HepG2 (cell line): ENCODE results near the gene FKBP14. TPM values are rescaled to one million over a fixed set of nuclear protein-coding genes. Genes with fewer than 3 reads are reported as not detected.
A peak's percentile ranks its signal among the peaks of the same experiment; 100 is the strongest.

ENCODE experiments used
- ARNTL ChIP-seq: sonication (generic); formaldehyde crosslinking; IDR thresholded peaks from 2 replicates; pipeline ENCODE4 v1.4.0; 2020; ENCODE audit warnings: mild to moderate bottlenecking, missing genetic modification reagents
- ASH2L ChIP-seq: fragments of 300-600, 200-600 bp; sonication (generic); IDR thresholded peaks from 2 replicates; pipeline ENCODE4 v1.7.0; 2017; ENCODE audit warnings: low read depth, mild to moderate bottlenecking, moderate library complexity, mixed read lengths, low read length; ENCODE audit not compliant: insufficient read length
- CTCF ChIP-seq: sonication (generic); formaldehyde crosslinking; IDR thresholded peaks from 2 replicates; pipeline ENCODE4 v1.5.0; 2020; ENCODE audit warnings: mild to moderate bottlenecking, missing genetic modification reagents, moderate library complexity
- DR1 ChIP-seq: sonication (generic); formaldehyde crosslinking; IDR thresholded peaks from 2 replicates; pipeline ENCODE4 v1.8.0; 2021; ENCODE audit warnings: mild to moderate bottlenecking, missing genetic modification reagents, inconsistent platforms
- MIXL1 ChIP-seq: IDR thresholded peaks from 2 replicates; pipeline ENCODE4 v1.6.1; 2016
- MTA3 ChIP-seq: sonication (generic); formaldehyde crosslinking; IDR thresholded peaks from 2 replicates; pipeline ENCODE4 v1.4.0; 2020; ENCODE audit warnings: missing genetic modification reagents
- NFIC ChIP-seq: IDR thresholded peaks from 2 replicates; pipeline ENCODE4 v1.6.1; 2012; ENCODE audit warnings: mild to moderate bottlenecking, low read length, inconsistent platforms
- NR1H2 ChIP-seq: sonication (generic); formaldehyde crosslinking; IDR thresholded peaks from 2 replicates; pipeline ENCODE4 v1.8.1; 2022; ENCODE audit warnings: low read depth, missing genetic modification reagents, borderline replicate concordance
- PRPF4 ChIP-seq: fragments of 200-400 bp; formaldehyde crosslinking; IDR thresholded peaks from 2 replicates; pipeline ENCODE4 v1.6.1; 2016; ENCODE audit warnings: low read length, low read depth; ENCODE audit not compliant: poor library complexity, severe bottlenecking
- SKI ChIP-seq: fragments of 450-650 bp; IDR thresholded peaks from one replicate; pipeline ENCODE4 v1.6.1; 2018; ENCODE audit warnings: mild to moderate bottlenecking; ENCODE audit not compliant: partially characterized antibody
- ZBTB25 ChIP-seq: IDR thresholded peaks from 2 replicates; pipeline ENCODE4 v1.6.1; 2018; ENCODE audit warnings: missing genetic modification reagents
- ZHX1 ChIP-seq: sonication (generic); formaldehyde crosslinking; IDR thresholded peaks from 2 replicates; pipeline ENCODE4 v1.8.1; 2022; ENCODE audit warnings: low read depth, mild to moderate bottlenecking, missing genetic modification reagents
- ZNF24 ChIP-seq: fragments of 450-650 bp; IDR thresholded peaks from 2 replicates; pipeline ENCODE4 v1.6.1; 2017; ENCODE audit warnings: antibody characterized with exemption, mild to moderate bottlenecking
- ZNF251 ChIP-seq: sonication (generic); formaldehyde crosslinking; IDR thresholded peaks from 2 replicates; pipeline ENCODE4 v1.9.0; 2021; ENCODE audit warnings: mild to moderate bottlenecking, missing genetic modification reagents
- ZNF350 ChIP-seq: sonication (generic); formaldehyde crosslinking; IDR thresholded peaks from 2 replicates; pipeline ENCODE4 v1.4.0; 2020; ENCODE audit warnings: mild to moderate bottlenecking, low read depth, missing genetic modification reagents, borderline replicate concordance
- ZNF570 ChIP-seq: sonication (generic); formaldehyde crosslinking; IDR thresholded peaks from 2 replicates; pipeline ENCODE4 v1.4.0; 2020; ENCODE audit warnings: mild to moderate bottlenecking, missing genetic modification reagents, borderline replicate concordance
- ZNF644 ChIP-seq: IDR thresholded peaks from 2 replicates; pipeline ENCODE4 v1.6.1; 2016; ENCODE audit warnings: low read depth
- ZNF761 ChIP-seq: sonication (generic); formaldehyde crosslinking; conservative IDR thresholded peaks from 2 replicates; pipeline ENCODE4 v1.4.0; 2020; ENCODE audit warnings: mild to moderate bottlenecking, missing genetic modification reagents
- ZNF891 ChIP-seq: sonication (generic); formaldehyde crosslinking; IDR thresholded peaks from 2 replicates; pipeline ENCODE4 v1.5.0; 2020; ENCODE audit warnings: mild to moderate bottlenecking, missing genetic modification reagents
- ZSCAN31 ChIP-seq: sonication (generic); formaldehyde crosslinking; IDR thresholded peaks from 2 replicates; pipeline ENCODE4 v1.5.0; 2020; ENCODE audit warnings: low read depth, mild to moderate bottlenecking, missing genetic modification reagents
- polyA plus RNA-seq, 8 experiments: library from polyadenylated mRNA; depleted of rRNA in 3 of 8; stranded (reverse) in 7 of 8; unstranded in 1 of 8; fragments of >200 nt; fragmentation: Illumina TruSeq in 4 of 8; extraction: Trizol in 4 of 8; gene quantifications; 2 replicates each; pipeline versions ENCODE4 v1.2.1 to v1.2.3, GENCODE V29; 2011 to 2016; ENCODE audit warnings: low read depth in 4 of 8, missing spikeins in 1 of 8, mixed read lengths in 1 of 8; ENCODE audit not compliant: insufficient read depth in 1 of 8
- total RNA-seq, 5 experiments: library from RNA; depleted of rRNA; stranded (reverse); fragments of >200 nt; fragmentation: Illumina TruSeq; extraction: Trizol; gene quantifications; 2 replicates each; pipeline ENCODE4 v1.2.3, GENCODE V29; 2016; ENCODE audit warnings: low read depth in 1 of 5
- TF ChIP-seq, protein P1 (sequence below): sonication (generic); formaldehyde crosslinking; IDR thresholded peaks from 2 replicates; pipeline ENCODE4 v1.4.0; 2020; ENCODE audit warnings: missing genetic modification reagents
- TF ChIP-seq, protein P2 (sequence below): sonication (generic); formaldehyde crosslinking; IDR thresholded peaks from 2 replicates; pipeline ENCODE4 v1.5.1; 2020; ENCODE audit warnings: mild to moderate bottlenecking, missing genetic modification reagents, borderline replicate concordance

The FKBP14 gene
- total and polyA plus RNA-seq, 2 of the 13 experiments (the other 11 are each of a cell fraction or from before 2014, with no cell fraction given): 20.0 to 32.3 TPM

DNA sequence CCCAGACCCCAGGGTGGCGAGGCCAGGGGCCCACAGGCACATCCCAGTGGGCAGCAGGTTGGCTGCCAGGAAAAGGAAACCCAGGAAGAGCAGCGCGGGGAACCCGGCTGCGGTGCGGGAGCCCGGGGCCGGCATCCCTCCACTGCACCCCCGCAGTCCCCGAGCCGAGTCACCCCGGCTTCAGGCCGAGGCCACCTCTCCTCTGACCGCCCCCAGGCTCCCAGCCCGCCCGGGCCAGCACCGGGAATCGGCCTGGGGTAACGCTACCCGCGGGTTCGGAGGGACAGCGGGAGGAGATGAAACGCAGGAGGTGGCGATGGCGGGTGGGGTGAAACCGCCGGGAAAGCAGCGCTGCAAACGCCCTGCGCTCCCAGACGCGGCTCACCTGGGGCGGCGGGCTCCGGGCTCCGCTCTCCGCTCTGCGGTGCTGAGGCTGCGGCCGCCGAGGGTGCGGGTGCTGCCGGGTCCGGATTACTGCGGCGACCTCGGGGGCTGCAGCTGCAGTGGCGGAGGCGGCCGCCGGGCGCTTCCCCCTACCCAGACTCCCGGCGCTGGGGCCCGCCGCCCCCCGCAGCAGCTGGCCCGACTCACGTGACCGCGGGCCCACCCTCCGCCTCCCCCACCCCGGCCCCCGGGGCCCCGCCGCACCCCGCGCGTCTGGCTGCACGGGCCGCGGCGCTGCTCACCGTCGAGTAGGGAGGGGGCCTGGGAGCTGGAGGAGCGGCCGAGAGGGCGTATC is 37.1 kb downstream of the FKBP14 start, which contains the start of gene SCRN1 (continued):
- TF ChIP-seq CTCF (CRISPR knock-in tag): no peak
- no peak for TF ChIP-seq ZNF24
- no peak for TF ChIP-seq NR1H2 (CRISPR knock-in tag)
- no peak; the same call in 1 of the 2 replicates for TF ChIP-seq ZBTB25
- TF ChIP-seq NFIC: no peak
- no peak for TF ChIP-seq ZNF251
- TF ChIP-seq MIXL1 (CRISPR knock-in tag): no peak
- TF ChIP-seq, protein P1, sequence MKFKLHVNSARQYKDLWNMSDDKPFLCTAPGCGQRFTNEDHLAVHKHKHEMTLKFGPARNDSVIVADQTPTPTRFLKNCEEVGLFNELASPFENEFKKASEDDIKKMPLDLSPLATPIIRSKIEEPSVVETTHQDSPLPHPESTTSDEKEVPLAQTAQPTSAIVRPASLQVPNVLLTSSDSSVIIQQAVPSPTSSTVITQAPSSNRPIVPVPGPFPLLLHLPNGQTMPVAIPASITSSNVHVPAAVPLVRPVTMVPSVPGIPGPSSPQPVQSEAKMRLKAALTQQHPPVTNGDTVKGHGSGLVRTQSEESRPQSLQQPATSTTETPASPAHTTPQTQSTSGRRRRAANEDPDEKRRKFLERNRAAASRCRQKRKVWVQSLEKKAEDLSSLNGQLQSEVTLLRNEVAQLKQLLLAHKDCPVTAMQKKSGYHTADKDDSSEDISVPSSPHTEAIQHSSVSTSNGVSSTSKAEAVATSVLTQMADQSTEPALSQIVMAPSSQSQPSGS (CRISPR knock-in tag): no peak
- no peak for TF ChIP-seq ZSCAN31 (CRISPR knock-in tag)
- TF ChIP-seq ZNF570 (CRISPR knock-in tag): no peak
- no peak for TF ChIP-seq SKI
- TF ChIP-seq, protein P2, sequence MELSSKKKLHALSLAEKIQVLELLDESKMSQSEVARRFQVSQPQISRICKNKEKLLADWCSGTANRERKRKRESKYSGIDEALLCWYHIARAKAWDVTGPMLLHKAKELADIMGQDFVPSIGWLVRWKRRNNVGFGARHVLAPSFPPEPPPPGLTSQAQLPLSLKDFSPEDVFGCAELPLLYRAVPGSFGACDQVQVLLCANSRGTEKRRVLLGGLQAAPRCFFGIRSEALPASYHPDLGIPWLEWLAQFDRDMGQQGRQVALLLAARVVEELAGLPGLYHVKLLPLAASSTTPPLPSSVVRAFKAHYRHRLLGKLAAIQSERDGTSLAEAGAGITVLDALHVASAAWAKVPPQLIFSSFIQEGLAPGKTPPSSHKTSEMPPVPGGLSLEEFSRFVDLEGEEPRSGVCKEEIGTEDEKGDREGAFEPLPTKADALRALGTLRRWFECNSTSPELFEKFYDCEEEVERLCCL: no peak; the same call in 1 of the 2 replicates
- TF ChIP-seq ZNF761: no peak
- TF ChIP-seq ZNF644 (CRISPR knock-in tag): no peak
- peak; percentile 48; the same call in 1 of the 2 replicates for TF ChIP-seq ZNF891 (CRISPR knock-in tag)
- TF ChIP-seq ZHX1: no peak
- peak; percentile 48 for TF ChIP-seq ASH2L
- no peak for TF ChIP-seq ARNTL (CRISPR knock-in tag)
- no peak for TF ChIP-seq ZNF350
- 0 out of 2 replicates have a peak, but pooled peaks have one; percentile 40 for TF ChIP-seq DR1
- no peak for TF ChIP-seq MTA3
- TF ChIP-seq PRPF4: no peak
